ENCODE data around the gene PLCD1. TPM values are rescaled to one million over a fixed set of nuclear protein-coding genes. Genes with fewer than 3 reads are reported as not detected.

The PLCD1 gene
- total RNA-seq, 1 donor from 2014 or later, result 38.6 TPM

GRCh38 chr3:38039101-38039898, 9.9 kb upstream of the PLCD1 start, which contains the start of gene DLEC1:
TSS of gene DLEC1 (plus strand) at chr3:38039208. CDS start at chr3:38039226, 18 bp downstream.
- no peak within 1 kb of the TSS for H3K27ac ChIP-seq
- peaks cover 10% of the 10 kb centered on the region for H3K4me1 Mint-ChIP-seq

GRCh38 chr3:38038447-38038911, 9.0 kb upstream of the PLCD1 start:
- Histone ChIP-seq H4K20me1 (ENCODE audit: low read depth) (no peaks in the 10 kb centered on the region), H3K4me3 (peak overlapping the region; percentile 57)
- TF ChIP-seq EZH2phosphoT487 (IDR thresholded peaks at IDR 0.05) (no peak), CTCF (IDR thresholded peaks at IDR 0.05) (no peak), EZH2 (IDR thresholded peaks at IDR 0.05) (no peak)

More at GRCh38 chr3:38039101-38039898, 9.9 kb upstream of the PLCD1 start, which contains the start of gene DLEC1:
- Histone ChIP-seq H3K4me3 (peak within 1 kb of the TSS; percentile 57), H3F3A (ENCODE audit: low read depth) (peaks cover 7% of the 10 kb centered on the region), H2AFZ (replicated peaks) (peak within 1 kb of the TSS; percentile 99), H3K9ac (no peak within 1 kb of the TSS), H3K4me1 (peaks cover 3% of the 10 kb centered on the region), H3K79me2 (ENCODE audit: low read depth) (no peaks in the 10 kb centered on the region), H3K36me3 (no peaks in the 10 kb centered on the region), H3K9me3 (ENCODE audit: low read depth) (no peaks in the 10 kb centered on the region), H4K20me1 (ENCODE audit: low read depth) (no peaks in the 10 kb centered on the region), H3K27me3 (peaks cover 56% of the 10 kb centered on the region), H3K4me2 (peak within 1 kb of the TSS; percentile 90)
- peaks cover 20% of the 10 kb centered on the region for H3K27me3 Mint-ChIP-seq (ENCODE audit: insufficient read depth, low read depth)
- no peak within 1 kb of the TSS for H3K27ac Mint-ChIP-seq
- TF ChIP-seq EZH2phosphoT487 (IDR thresholded peaks at IDR 0.05) (peak; percentile 59), CTCF (IDR thresholded peaks at IDR 0.05) (no peak), EZH2 (IDR thresholded peaks at IDR 0.05) (peak; percentile 76)
- H3K9me3 Mint-ChIP-seq, result no peaks in the 10 kb centered on the region
- H3K4me3 Mint-ChIP-seq, result peak within 1 kb of the TSS; percentile 81
- DNase-seq (ENCODE audit: low spot score), result peak; percentile 92
- no peaks in the 10 kb centered on the region for H3K36me3 Mint-ChIP-seq

GRCh38 chr3:38036906-38037305, 7.5 kb upstream of the PLCD1 start:
- H3K4me3 ChIP-seq, result no peak overlapping the region
- Mint-ChIP-seq H3K36me3 (no peaks in the 10 kb centered on the region), H3K27ac (no peak overlapping the region), H3K27me3 (ENCODE audit: insufficient read depth, low read depth) (peaks cover 21% of the 10 kb centered on the region), H3K4me1 (peaks cover 10% of the 10 kb centered on the region), H3K9me3 (no peaks in the 10 kb centered on the region), H3K4me3 (no peak overlapping the region)
- no peak overlapping the region for H3K27ac ChIP-seq
- H3K79me2 ChIP-seq (ENCODE audit: low read depth), result no peaks in the 10 kb centered on the region
- H3K4me1 ChIP-seq, result peaks cover 3% of the 10 kb centered on the region
- no peaks in the 10 kb centered on the region for H3K9me3 ChIP-seq (ENCODE audit: low read depth)
- H3K27me3 ChIP-seq, result peaks cover 58% of the 10 kb centered on the region
- no peak for TF ChIP-seq EZH2phosphoT487 (IDR thresholded peaks at IDR 0.05)
- TF ChIP-seq EZH2 (IDR thresholded peaks at IDR 0.05), result no peak
- no peak for TF ChIP-seq CTCF (IDR thresholded peaks at IDR 0.05)
- no peak for DNase-seq (ENCODE audit: low spot score)
- H3K9ac ChIP-seq, result no peak overlapping the region
- no peaks in the 10 kb centered on the region for H3K36me3 ChIP-seq
- no peak overlapping the region for H2AFZ ChIP-seq (replicated peaks)
- no peak overlapping the region for H3K4me2 ChIP-seq
- peaks cover 7% of the 10 kb centered on the region for H3F3A ChIP-seq (ENCODE audit: low read depth)
- no peaks in the 10 kb centered on the region for H4K20me1 ChIP-seq (ENCODE audit: low read depth)

More at GRCh38 chr3:38038447-38038911, 9.0 kb upstream of the PLCD1 start:
- Histone ChIP-seq H3K4me2 (peak overlapping the region; percentile 90), H3K79me2 (ENCODE audit: low read depth) (no peaks in the 10 kb centered on the region), H3K9ac (no peak overlapping the region), H3K9me3 (ENCODE audit: low read depth) (no peaks in the 10 kb centered on the region), H3K27ac (no peak overlapping the region), H2AFZ (replicated peaks) (peak overlapping the region; percentile 99), H3K36me3 (no peaks in the 10 kb centered on the region), H3K4me1 (peaks cover 3% of the 10 kb centered on the region), H3F3A (ENCODE audit: low read depth) (peaks cover 7% of the 10 kb centered on the region), H3K27me3 (peaks cover 58% of the 10 kb centered on the region)
- H3K27ac Mint-ChIP-seq, result no peak overlapping the region
- H3K36me3 Mint-ChIP-seq, result no peaks in the 10 kb centered on the region
- DNase-seq (ENCODE audit: low spot score), result no peak
- H3K27me3 Mint-ChIP-seq (ENCODE audit: insufficient read depth, low read depth), result peaks cover 22% of the 10 kb centered on the region
- H3K4me1 Mint-ChIP-seq, result peaks cover 10% of the 10 kb centered on the region
- peak overlapping the region; percentile 81 for H3K4me3 Mint-ChIP-seq
- H3K9me3 Mint-ChIP-seq, result no peaks in the 10 kb centered on the region

Measured in neural progenitor cell (in vitro differentiated cells).